Liver (tissue), 9 donors: ENCODE measurements around the gene ASCC1. TPM values are rescaled to one million over a fixed set of nuclear protein-coding genes. Genes with fewer than 3 reads are reported as not detected.

Experiments used
- DNase-seq: peaks from one replicate; pipeline ENCODE4 v3.0.0-alpha.2; 2017; ENCODE audit warnings: low spot score
- H3K27ac ChIP-seq, 2 donors: one replicate each; pipeline ENCODE4 v1.7.0; 2013; ENCODE audit warnings: inconsistent platforms in 2 of 2, low read length in 2 of 2, control low read depth in 1 of 2, low read depth in 1 of 2, mild to moderate bottlenecking in 1 of 2
- H3K27me3 ChIP-seq, 4 donors: one replicate each; pipeline versions ENCODE4 v1.6.1 to v1.7.0; 2013; ENCODE audit warnings: low read length in 3 of 4, inconsistent platforms in 1 of 4, mild to moderate bottlenecking in 1 of 4, moderate library complexity in 1 of 4; ENCODE audit not compliant: control insufficient read depth in 4 of 4, insufficient read depth in 4 of 4
- H3K36me3 ChIP-seq, 4 donors: one replicate each; pipeline versions ENCODE4 v1.6.1 to v1.7.0; 2013; ENCODE audit warnings: low read length in 3 of 4, mild to moderate bottlenecking in 3 of 4, low read depth in 1 of 4, moderate library complexity in 1 of 4; ENCODE audit not compliant: control insufficient read depth in 4 of 4, insufficient read depth in 3 of 4
- H3K4me1 ChIP-seq, 4 donors: one replicate each; pipeline versions ENCODE4 v1.6.1 to v1.7.0; 2013; ENCODE audit warnings: low read length in 3 of 4, mild to moderate bottlenecking in 3 of 4, moderate library complexity in 1 of 4; ENCODE audit not compliant: control insufficient read depth in 4 of 4, insufficient read depth in 4 of 4
- H3K4me3 ChIP-seq, 3 donors: one replicate each; pipeline versions ENCODE4 v1.6.1 to v1.7.0; 2013; ENCODE audit warnings: low read length in 3 of 3, control low read depth in 1 of 3, low read depth in 1 of 3, mild to moderate bottlenecking in 1 of 3
- H3K9ac ChIP-seq, 2 donors: one replicate each; pipeline ENCODE4 v1.7.0; 2013; ENCODE audit warnings: low read length in 2 of 2, mild to moderate bottlenecking in 2 of 2, moderate library complexity in 2 of 2, control low read depth in 1 of 2, low read depth in 1 of 2
- H3K9me3 ChIP-seq, 4 donors: one replicate each; pipeline versions ENCODE4 v1.6.1 to v1.7.0; 2013; ENCODE audit warnings: low read length in 3 of 4; ENCODE audit not compliant: control insufficient read depth in 4 of 4
- ATF3 ChIP-seq: IDR thresholded peaks from 2 replicates; pipeline ENCODE4 v1.6.1; 2016; ENCODE audit warnings: antibody characterized with exemption
- CTCF ChIP-seq: fragments of 150-350 bp; IDR thresholded peaks from 2 replicates; pipeline ENCODE4 v1.5.1; 2017; ENCODE audit warnings: improper control_type of control experiment, low read depth, low read length; ENCODE audit not compliant: missing input control
- EGR1 ChIP-seq, 2 donors: IDR thresholded peaks; 2 replicates each; pipeline ENCODE4 v1.6.1; 2016 to 2018; ENCODE audit warnings: antibody characterized with exemption in 2 of 2, low read depth in 2 of 2
- FOXA1 ChIP-seq: IDR thresholded peaks from 2 replicates; pipeline ENCODE4 v1.6.1; 2016; ENCODE audit warnings: antibody characterized with exemption
- FOXA2 ChIP-seq: IDR thresholded peaks from 2 replicates; pipeline ENCODE4 v1.6.1; 2016; ENCODE audit warnings: antibody characterized with exemption
- GABPA ChIP-seq, 2 donors: IDR thresholded peaks in 1 of 2; conservative IDR thresholded peaks in 1 of 2; 2 replicates each; pipeline ENCODE4 v1.6.1; 2016; ENCODE audit warnings: antibody characterized with exemption in 2 of 2, mild to moderate bottlenecking in 1 of 2, moderate library complexity in 1 of 2
- HNF4A ChIP-seq, 2 donors: conservative IDR thresholded peaks; 2 replicates each; pipeline ENCODE4 v1.6.1; 2016; ENCODE audit warnings: antibody characterized with exemption in 2 of 2, mild to moderate bottlenecking in 2 of 2
- HNF4G ChIP-seq: IDR thresholded peaks from 2 replicates; pipeline ENCODE4 v1.6.1; 2016; ENCODE audit warnings: antibody characterized with exemption
- JUND ChIP-seq, 2 donors: IDR thresholded peaks; 2 replicates each; pipeline ENCODE4 v1.6.1; 2016; ENCODE audit warnings: antibody characterized with exemption in 2 of 2
- NR2F2 ChIP-seq: IDR thresholded peaks from 2 replicates; pipeline ENCODE4 v1.6.1; 2016; ENCODE audit warnings: antibody characterized with exemption
- RAD21 ChIP-seq, 2 donors: IDR thresholded peaks; 2 replicates each; pipeline ENCODE4 v1.6.1; 2016; ENCODE audit warnings: antibody characterized with exemption in 2 of 2, mild to moderate bottlenecking in 2 of 2
- RXRA ChIP-seq, 2 donors: IDR thresholded peaks; 2 replicates each; pipeline ENCODE4 v1.6.1; 2017 to 2018; ENCODE audit warnings: antibody characterized with exemption in 2 of 2, mild to moderate bottlenecking in 1 of 2
- SP1 ChIP-seq: IDR thresholded peaks from 2 replicates; pipeline ENCODE4 v1.6.1; 2018; ENCODE audit warnings: antibody characterized with exemption, mild to moderate bottlenecking
- TAF1 ChIP-seq: conservative IDR thresholded peaks from 2 replicates; pipeline ENCODE4 v1.6.1; 2016; ENCODE audit warnings: antibody characterized with exemption, mild to moderate bottlenecking
- YY1 ChIP-seq: IDR thresholded peaks from 2 replicates; pipeline ENCODE4 v1.6.1; 2016; ENCODE audit warnings: antibody characterized with exemption, mild to moderate bottlenecking
- ZBTB33 ChIP-seq: IDR thresholded peaks from 2 replicates; pipeline ENCODE4 v1.6.1; 2016; ENCODE audit warnings: antibody characterized with exemption
- WGBS: extraction: QIAGEN DNeasy Blood & Tissue Kit; methylation state at CpG from one replicate; pipeline ENCODE4 v1.1.7; 2013; 5-methylcytosine and 5-hydroxymethylcytosine counted together
- polyA plus RNA-seq, 2 donors: library from polyadenylated mRNA; stranded (reverse) in 1 of 2; unstranded in 1 of 2; fragments of 200-250 nt in 1 of 2; fragments of >200 nt in 1 of 2; fragmentation: Nextera tagmentation in 1 of 2; extraction: Ambion mirVana in 1 of 2; gene quantifications; one replicate each; pipeline versions ENCODE4 v1.2.1 to v1.2.3, GENCODE V29; 2013 to 2015
- total RNA-seq, 2 donors: library from RNA; depleted of rRNA; stranded (reverse); fragments of >200 nt; gene quantifications; one replicate each; pipeline ENCODE4 v1.2.3, GENCODE V29; 2014
- TF ChIP-seq, protein P1 (sequence below): IDR thresholded peaks from 2 replicates; pipeline ENCODE4 v1.6.1; 2016; ENCODE audit warnings: antibody characterized with exemption, mild to moderate bottlenecking
- TF ChIP-seq, protein P2 (sequence below): IDR thresholded peaks from 2 replicates; pipeline ENCODE4 v1.6.1; 2016; ENCODE audit warnings: antibody characterized with exemption
- donor health status: healthy.
- donor health status: healthy.
- donor health status: healthy.
- donor health status: healthy.
- donor health status: healthy.

Gene ASCC1
- total and polyA plus RNA-seq, 4 donors = 6.9 to 13.9 (median 10.2) TPM

DNA sequence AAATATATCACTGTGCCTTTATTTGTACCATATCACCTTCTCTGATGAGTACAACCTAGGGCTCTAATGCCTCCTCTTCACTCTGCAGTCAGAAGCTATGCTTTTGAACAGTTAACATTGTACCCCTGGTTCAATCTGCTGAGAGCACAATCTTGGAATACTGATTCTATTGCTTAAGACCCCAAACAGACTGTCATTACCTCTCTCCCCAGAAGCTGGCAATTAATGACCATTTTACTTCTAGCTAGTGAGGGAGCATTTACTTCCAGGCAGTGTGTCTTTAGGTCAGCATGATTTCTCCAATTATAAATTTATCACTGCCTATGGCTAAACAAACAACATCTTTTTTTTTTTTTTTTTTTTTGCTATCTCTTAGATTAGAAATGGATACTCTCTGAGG lies 91.7 kb downstream of the ASCC1 start:
- Histone ChIP-seq H3K36me3 (no peaks in the 10 kb centered on the region), H3K4me1 (peaks cover 0 to 3% (median 0%) of the 10 kb centered on the region in 4 donors), H3K9ac (no peak overlapping the region), H3K4me3 (no peak overlapping the region), H3K27me3 (no peaks in the 10 kb centered on the region), H3K9me3 (no peaks in the 10 kb centered on the region), H3K27ac (no peak overlapping the region)
- DNase-seq = no peak
- TF ChIP-seq, protein P1, sequence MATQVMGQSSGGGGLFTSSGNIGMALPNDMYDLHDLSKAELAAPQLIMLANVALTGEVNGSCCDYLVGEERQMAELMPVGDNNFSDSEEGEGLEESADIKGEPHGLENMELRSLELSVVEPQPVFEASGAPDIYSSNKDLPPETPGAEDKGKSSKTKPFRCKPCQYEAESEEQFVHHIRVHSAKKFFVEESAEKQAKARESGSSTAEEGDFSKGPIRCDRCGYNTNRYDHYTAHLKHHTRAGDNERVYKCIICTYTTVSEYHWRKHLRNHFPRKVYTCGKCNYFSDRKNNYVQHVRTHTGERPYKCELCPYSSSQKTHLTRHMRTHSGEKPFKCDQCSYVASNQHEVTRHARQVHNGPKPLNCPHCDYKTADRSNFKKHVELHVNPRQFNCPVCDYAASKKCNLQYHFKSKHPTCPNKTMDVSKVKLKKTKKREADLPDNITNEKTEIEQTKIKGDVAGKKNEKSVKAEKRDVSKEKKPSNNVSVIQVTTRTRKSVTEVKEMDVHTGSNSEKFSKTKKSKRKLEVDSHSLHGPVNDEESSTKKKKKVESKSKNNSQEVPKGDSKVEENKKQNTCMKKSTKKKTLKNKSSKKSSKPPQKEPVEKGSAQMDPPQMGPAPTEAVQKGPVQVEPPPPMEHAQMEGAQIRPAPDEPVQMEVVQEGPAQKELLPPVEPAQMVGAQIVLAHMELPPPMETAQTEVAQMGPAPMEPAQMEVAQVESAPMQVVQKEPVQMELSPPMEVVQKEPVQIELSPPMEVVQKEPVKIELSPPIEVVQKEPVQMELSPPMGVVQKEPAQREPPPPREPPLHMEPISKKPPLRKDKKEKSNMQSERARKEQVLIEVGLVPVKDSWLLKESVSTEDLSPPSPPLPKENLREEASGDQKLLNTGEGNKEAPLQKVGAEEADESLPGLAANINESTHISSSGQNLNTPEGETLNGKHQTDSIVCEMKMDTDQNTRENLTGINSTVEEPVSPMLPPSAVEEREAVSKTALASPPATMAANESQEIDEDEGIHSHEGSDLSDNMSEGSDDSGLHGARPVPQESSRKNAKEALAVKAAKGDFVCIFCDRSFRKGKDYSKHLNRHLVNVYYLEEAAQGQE = no peak
- TF ChIP-seq HNF4G (no peak), GABPA (IDR thresholded peaks at IDR 0.05 in 1 of 2, conservative IDR thresholded peaks at IDR 0.05 in 1 of 2) (no peak), SP1 (no peak), ATF3 (no peak), FOXA2 (no peak), RXRA (IDR thresholded peaks at IDR 0.05) (no peak), NR2F2 (no peak), EGR1 (IDR thresholded peaks at IDR 0.05; ENCODE audit: low read depth in 2 of 2) (no peak), YY1 (no peak), TAF1 (no peak), HNF4A (conservative IDR thresholded peaks at IDR 0.05) (no peak), ZBTB33 (no peak), FOXA1 (no peak), RAD21 (IDR thresholded peaks at IDR 0.05) (no peak), JUND (IDR thresholded peaks at IDR 0.05) (no peak), CTCF (no peak)
- TF ChIP-seq, protein P2, sequence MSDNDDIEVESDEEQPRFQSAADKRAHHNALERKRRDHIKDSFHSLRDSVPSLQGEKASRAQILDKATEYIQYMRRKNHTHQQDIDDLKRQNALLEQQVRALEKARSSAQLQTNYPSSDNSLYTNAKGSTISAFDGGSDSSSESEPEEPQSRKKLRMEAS = no peak

- 90% methylated on average over 4 of the region's 4 CpGs for WGBS
- no peak overlapping the region for H3K27ac ChIP-seq
- H3K9me3 ChIP-seq = no peaks in the 10 kb centered on the region
- H3K4me1 ChIP-seq = peaks cover 0 to 3% (median 0%) of the 10 kb centered on the region in 4 donors
- no peak for TF ChIP-seq SP1
- TF ChIP-seq, protein P1 = no peak
- TF ChIP-seq, protein P2 = no peak
- H3K36me3 ChIP-seq = no peaks in the 10 kb centered on the region
- no peak for DNase-seq
- H3K4me3 ChIP-seq = no peak overlapping the region
- no peak overlapping the region for H3K9ac ChIP-seq
- H3K27me3 ChIP-seq = no peaks in the 10 kb centered on the region
Observed at GRCh38 chr10:72123616-72124015, 92.5 kb downstream of the ASCC1 start.
